HepG2 (cell line): ENCODE data around the gene PGAP3. TPM values are rescaled to one million over a fixed set of nuclear protein-coding genes. Genes with fewer than 3 reads are reported as not detected.
A peak's percentile ranks its signal among the peaks of the same experiment; 100 is the strongest.

Source experiments
- CBFB ChIP-seq: sonication (generic); formaldehyde crosslinking; IDR thresholded peaks from 2 replicates; pipeline ENCODE4 v1.4.0; 2020; ENCODE audit warnings: missing genetic modification reagents
- FOSL1 ChIP-seq: sonication (generic); formaldehyde crosslinking; IDR thresholded peaks from 2 replicates; pipeline ENCODE4 v1.9.0; 2021; ENCODE audit warnings: missing genetic modification reagents, borderline replicate concordance
- MBD4 ChIP-seq: IDR thresholded peaks from 2 replicates; pipeline ENCODE4 v1.6.1; 2012; ENCODE audit warnings: low read length, inconsistent platforms, borderline replicate concordance
- NFE2L2 ChIP-seq: fragments of 150-350 bp; IDR thresholded peaks from 2 replicates; pipeline ENCODE4 v1.6.1; 2014; ENCODE audit warnings: low read length
- NFYC ChIP-seq: IDR thresholded peaks from 2 replicates; pipeline ENCODE4 v1.6.1; 2016; ENCODE audit warnings: missing genetic modification reagents, missing compliant biosample characterization
- RARG ChIP-seq: sonication (generic); formaldehyde crosslinking; IDR thresholded peaks from 2 replicates; pipeline ENCODE4 v1.4.0; 2020; ENCODE audit warnings: low read depth, mild to moderate bottlenecking, missing genetic modification reagents
- RELA ChIP-seq: sonication (generic); formaldehyde crosslinking; IDR thresholded peaks from 2 replicates; pipeline ENCODE4 v1.4.0; 2020; ENCODE audit warnings: missing genetic modification reagents
- SETDB1 ChIP-seq: sonication (generic); formaldehyde crosslinking; IDR thresholded peaks from 2 replicates; pipeline ENCODE4 v1.5.1; 2020; ENCODE audit warnings: missing genetic modification reagents, mild to moderate bottlenecking, borderline replicate concordance
- THAP9 ChIP-seq: sonication (generic); formaldehyde crosslinking; IDR thresholded peaks from 2 replicates; pipeline ENCODE4; 2020; ENCODE audit warnings: missing genetic modification reagents, mild to moderate bottlenecking, borderline replicate concordance
- ZNF225 ChIP-seq: sonication (generic); formaldehyde crosslinking; IDR thresholded peaks from 2 replicates; pipeline ENCODE4 v1.4.0; 2020; ENCODE audit warnings: mild to moderate bottlenecking, missing genetic modification reagents
- ZNF24 ChIP-seq: fragments of 450-650 bp; IDR thresholded peaks from 2 replicates; pipeline ENCODE4 v1.6.1; 2017; ENCODE audit warnings: antibody characterized with exemption, mild to moderate bottlenecking
- ZNF367 ChIP-seq: sonication (generic); formaldehyde crosslinking; IDR thresholded peaks from 2 replicates; pipeline ENCODE4 v1.4.0; 2020; ENCODE audit warnings: missing genetic modification reagents, borderline replicate concordance
- ZNF672 ChIP-seq: sonication (generic); formaldehyde crosslinking; IDR thresholded peaks from 2 replicates; pipeline ENCODE4 v1.8.1; 2022; ENCODE audit warnings: missing genetic modification reagents
- ZNF879 ChIP-seq: sonication (generic); formaldehyde crosslinking; IDR thresholded peaks from 2 replicates; pipeline ENCODE4 v1.8.1; 2023; ENCODE audit warnings: missing genetic modification reagents
- ZSCAN22 ChIP-seq: sonication (generic); formaldehyde crosslinking; IDR thresholded peaks from 2 replicates; pipeline ENCODE4 v1.4.0; 2020; ENCODE audit warnings: mild to moderate bottlenecking, missing genetic modification reagents
- polyA plus RNA-seq, 8 experiments: library from polyadenylated mRNA; depleted of rRNA in 3 of 8; stranded (reverse) in 7 of 8; unstranded in 1 of 8; fragments of >200 nt; fragmentation: Illumina TruSeq in 4 of 8; extraction: Trizol in 4 of 8; gene quantifications; 2 replicates each; pipeline versions ENCODE4 v1.2.1 to v1.2.3, GENCODE V29; 2011 to 2016; ENCODE audit warnings: low read depth in 4 of 8, missing spikeins in 1 of 8, mixed read lengths in 1 of 8; ENCODE audit not compliant: insufficient read depth in 1 of 8
- total RNA-seq, 5 experiments: library from RNA; depleted of rRNA; stranded (reverse); fragments of >200 nt; fragmentation: Illumina TruSeq; extraction: Trizol; gene quantifications; 2 replicates each; pipeline ENCODE4 v1.2.3, GENCODE V29; 2016; ENCODE audit warnings: low read depth in 1 of 5
- TF ChIP-seq, protein P1 (sequence below): sonication (generic); formaldehyde crosslinking; IDR thresholded peaks from 2 replicates; pipeline ENCODE4 v1.5.0; 2020; ENCODE audit warnings: mild to moderate bottlenecking, missing genetic modification reagents, borderline replicate concordance

PGAP3 gene
- total and polyA plus RNA-seq, 2 of the 13 experiments (the other 11 are each of a cell fraction or from before 2014, with no cell fraction given) = 11.9 to 14.6 TPM

- TF ChIP-seq FOSL1 (CRISPR knock-in tag) (no peak), ZNF225 (CRISPR knock-in tag) (peak; percentile 94), ZSCAN22 (CRISPR knock-in tag) (0 out of 2 replicates have a peak, but pooled peaks have one; percentile 46), ZNF367 (no peak), THAP9 (no peak), NFYC (CRISPR knock-in tag) (peak; percentile 37; the same call in 1 of the 2 replicates), CBFB (CRISPR knock-in tag) (peak; percentile 75; the same call in 1 of the 2 replicates), ZNF879 (CRISPR knock-in tag) (no peak), RELA (CRISPR knock-in tag) (peak; percentile 89; the same call in 1 of the 2 replicates), MBD4 (no peak), NFE2L2 (no peak), ZNF24 (no peak), SETDB1 (no peak), RARG (CRISPR knock-in tag) (no peak), ZNF672 (no peak)
- TF ChIP-seq, protein P1, sequence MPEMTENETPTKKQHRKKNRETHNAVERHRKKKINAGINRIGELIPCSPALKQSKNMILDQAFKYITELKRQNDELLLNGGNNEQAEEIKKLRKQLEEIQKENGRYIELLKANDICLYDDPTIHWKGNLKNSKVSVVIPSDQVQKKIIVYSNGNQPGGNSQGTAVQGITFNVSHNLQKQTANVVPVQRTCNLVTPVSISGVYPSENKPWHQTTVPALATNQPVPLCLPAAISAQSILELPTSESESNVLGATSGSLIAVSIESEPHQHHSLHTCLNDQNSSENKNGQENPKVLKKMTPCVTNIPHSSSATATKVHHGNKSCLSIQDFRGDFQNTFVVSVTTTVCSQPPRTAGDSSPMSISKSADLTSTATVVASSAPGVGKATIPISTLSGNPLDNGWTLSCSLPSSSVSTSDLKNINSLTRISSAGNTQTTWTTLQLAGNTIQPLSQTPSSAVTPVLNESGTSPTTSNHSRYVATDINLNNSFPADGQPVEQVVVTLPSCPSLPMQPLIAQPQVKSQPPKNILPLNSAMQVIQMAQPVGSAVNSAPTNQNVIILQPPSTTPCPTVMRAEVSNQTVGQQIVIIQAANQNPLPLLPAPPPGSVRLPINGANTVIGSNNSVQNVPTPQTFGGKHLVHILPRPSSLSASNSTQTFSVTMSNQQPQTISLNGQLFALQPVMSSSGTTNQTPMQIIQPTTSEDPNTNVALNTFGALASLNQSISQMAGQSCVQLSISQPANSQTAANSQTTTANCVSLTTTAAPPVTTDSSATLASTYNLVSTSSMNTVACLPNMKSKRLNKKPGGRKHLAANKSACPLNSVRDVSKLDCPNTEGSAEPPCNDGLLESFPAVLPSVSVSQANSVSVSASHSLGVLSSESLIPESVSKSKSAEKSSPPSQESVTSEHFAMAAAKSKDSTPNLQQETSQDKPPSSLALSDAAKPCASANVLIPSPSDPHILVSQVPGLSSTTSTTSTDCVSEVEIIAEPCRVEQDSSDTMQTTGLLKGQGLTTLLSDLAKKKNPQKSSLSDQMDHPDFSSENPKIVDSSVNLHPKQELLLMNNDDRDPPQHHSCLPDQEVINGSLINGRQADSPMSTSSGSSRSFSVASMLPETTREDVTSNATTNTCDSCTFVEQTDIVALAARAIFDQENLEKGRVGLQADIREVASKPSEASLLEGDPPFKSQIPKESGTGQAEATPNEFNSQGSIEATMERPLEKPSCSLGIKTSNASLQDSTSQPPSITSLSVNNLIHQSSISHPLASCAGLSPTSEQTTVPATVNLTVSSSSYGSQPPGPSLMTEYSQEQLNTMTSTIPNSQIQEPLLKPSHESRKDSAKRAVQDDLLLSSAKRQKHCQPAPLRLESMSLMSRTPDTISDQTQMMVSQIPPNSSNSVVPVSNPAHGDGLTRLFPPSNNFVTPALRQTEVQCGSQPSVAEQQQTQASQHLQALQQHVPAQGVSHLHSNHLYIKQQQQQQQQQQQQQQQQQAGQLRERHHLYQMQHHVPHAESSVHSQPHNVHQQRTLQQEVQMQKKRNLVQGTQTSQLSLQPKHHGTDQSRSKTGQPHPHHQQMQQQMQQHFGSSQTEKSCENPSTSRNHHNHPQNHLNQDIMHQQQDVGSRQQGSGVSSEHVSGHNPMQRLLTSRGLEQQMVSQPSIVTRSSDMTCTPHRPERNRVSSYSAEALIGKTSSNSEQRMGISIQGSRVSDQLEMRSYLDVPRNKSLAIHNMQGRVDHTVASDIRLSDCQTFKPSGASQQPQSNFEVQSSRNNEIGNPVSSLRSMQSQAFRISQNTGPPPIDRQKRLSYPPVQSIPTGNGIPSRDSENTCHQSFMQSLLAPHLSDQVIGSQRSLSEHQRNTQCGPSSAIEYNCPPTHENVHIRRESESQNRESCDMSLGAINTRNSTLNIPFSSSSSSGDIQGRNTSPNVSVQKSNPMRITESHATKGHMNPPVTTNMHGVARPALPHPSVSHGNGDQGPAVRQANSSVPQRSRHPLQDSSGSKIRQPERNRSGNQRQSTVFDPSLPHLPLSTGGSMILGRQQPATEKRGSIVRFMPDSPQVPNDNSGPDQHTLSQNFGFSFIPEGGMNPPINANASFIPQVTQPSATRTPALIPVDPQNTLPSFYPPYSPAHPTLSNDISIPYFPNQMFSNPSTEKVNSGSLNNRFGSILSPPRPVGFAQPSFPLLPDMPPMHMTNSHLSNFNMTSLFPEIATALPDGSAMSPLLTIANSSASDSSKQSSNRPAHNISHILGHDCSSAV = no peak
Observed at GRCh38 chr17:39667945-39668924, 19.6 kb downstream of the PGAP3 start, which contains the start of gene PNMT (continued).
